Measurements from ENCODE around the gene COL6A5. TPM values are rescaled to one million over a fixed set of nuclear protein-coding genes. Genes with fewer than 3 reads are reported as not detected.
A peak's percentile ranks its signal among the peaks of the same experiment; 100 is the strongest.

Gene COL6A5
- total and polyA plus RNA-seq, 9 of the 15 experiments (the other 6 are each of a cell fraction or from before 2014, with no cell fraction given) = 1.5 to 9.7 (median 5.6) TPM

GRCh38 chr3:130519754-130520153 lies 174.3 kb downstream of the COL6A5 start:
- FAIRE-seq (no peak), ATAC-seq (no peak), DNase-seq (ENCODE audit: extremely low read depth in 1 of 4, low spot score in 3 of 4) (no peak)
- in situ Hi-C loops (cut with MboI) = no loop called here
- no peaks in the 10 kb centered on the region for H3K9me1 ChIP-seq (ENCODE audit: control insufficient read depth, insufficient read depth, low read length)
- H3K9ac ChIP-seq (ENCODE audit: insufficient read depth in 1 of 2, low read depth in 2 of 2, low read length in 2 of 2) = no peak overlapping the region
- H3K4me1 ChIP-seq (replicated peaks in 1 of 2; ENCODE audit: control insufficient read depth in 2 of 2, insufficient read depth in 2 of 2, low read length in 2 of 2) = peaks cover 0 to 7% of the 10 kb centered on the region in 2 experiments; a peak in 3 of 5 replicates
- ChIA-PET CTCF (ENCODE audit: low intra/inter-chr PET ratio) (no interaction called here), POLR2A (no interaction called here)
- no peaks in the 10 kb centered on the region for H4K20me1 ChIP-seq (replicated peaks; ENCODE audit: control insufficient read depth, insufficient read depth, low read length)
- H2AFZ ChIP-seq (ENCODE audit: low read depth, low read length) = no peak overlapping the region
- BruUV-seq (replicated peaks) = no TSS peak
- H3K27me3 ChIP-seq (ENCODE audit: control insufficient read depth in 2 of 2, insufficient read depth in 2 of 2, low read length in 2 of 2) = peaks cover 3 to 13% of the 10 kb centered on the region in 2 experiments; a peak in 4 of 5 replicates
- H3K9me3 ChIP-seq (replicated peaks; ENCODE audit: control insufficient read depth, insufficient read depth, low read depth, low read length) = no peaks in the 10 kb centered on the region
- H3K4me2 ChIP-seq (ENCODE audit: insufficient read depth, low read length) = no peak overlapping the region
- WGBS (ENCODE audit: insufficient coverage, low coverage, missing lambda C conversion rate) = 69% methylated on average over 4 of the region's 4 CpGs
- no peaks in the 10 kb centered on the region for H3K79me2 ChIP-seq (ENCODE audit: control insufficient read depth, insufficient read depth, low read length)
- no peak overlapping the region for H3K27ac ChIP-seq (ENCODE audit: extremely low read depth, low read depth, low read length)
- TF ChIP-seq CREM (IDR thresholded peaks at IDR 0.05; ENCODE audit: low read depth) = no peak
- TF ChIP-seq BRF1 (IDR thresholded peaks at IDR 0.05; ENCODE audit: borderline replicate concordance, extremely low read depth, insufficient read length) = no peak
- no peak for TF ChIP-seq SRSF9 (IDR thresholded peaks at IDR 0.05; ENCODE audit: borderline replicate concordance, low read depth, low read length)
- TF ChIP-seq SOX6 (IDR thresholded peaks at IDR 0.05) = no peak
- TF ChIP-seq U2AF1 (optimal IDR thresholded peaks at IDR 0.05; ENCODE audit: low read depth, low read length) = no peak
- TF ChIP-seq BRD4 (IDR thresholded peaks at IDR 0.05) = no peak
- no peak for TF ChIP-seq CBFA2T2 (conservative IDR thresholded peaks at IDR 0.05)
- no peak overlapping the region for H3K4me3 ChIP-seq
- H3K36me3 ChIP-seq (ENCODE audit: control insufficient read depth, insufficient read depth, low read length) = no peaks in the 10 kb centered on the region
- intact Hi-C loops (cut with micrococcal nuclease) = no loop called here

GRCh38 chr3:130522399-130522798 lies 176.9 kb downstream of the COL6A5 start:
- no peaks in the 10 kb centered on the region for H4K20me1 ChIP-seq (replicated peaks; ENCODE audit: control insufficient read depth, insufficient read depth, low read length)
- H3K4me1 ChIP-seq (replicated peaks in 1 of 2; ENCODE audit: control insufficient read depth in 2 of 2, insufficient read depth in 2 of 2, low read length in 2 of 2) = no peaks in the 10 kb centered on the region; a peak in 2 of 5 replicates
- FAIRE-seq (no peak), ATAC-seq (no peak), DNase-seq (ENCODE audit: extremely low read depth in 1 of 4, low spot score in 3 of 4) (peak in 1 of 4 experiments; percentile 21)
- H2AFZ ChIP-seq (ENCODE audit: low read depth, low read length) = no peak overlapping the region
- H3K27ac ChIP-seq (ENCODE audit: extremely low read depth, low read depth, low read length) = no peak overlapping the region
- POLR2A ChIA-PET = no interaction called here
- CTCF ChIA-PET (ENCODE audit: low intra/inter-chr PET ratio) = no interaction called here
- WGBS (ENCODE audit: insufficient coverage, low coverage, missing lambda C conversion rate) = 13% methylated on average over 2 of the region's 2 CpGs
- in situ Hi-C loops (cut with MboI) (no loop called here), intact Hi-C loops (cut with micrococcal nuclease) (no loop called here)
- no TSS peak for BruUV-seq (replicated peaks)
- no peak overlapping the region for H3K9ac ChIP-seq (ENCODE audit: insufficient read depth in 1 of 2, low read depth in 2 of 2, low read length in 2 of 2)
- no peaks in the 10 kb centered on the region for H3K9me1 ChIP-seq (ENCODE audit: control insufficient read depth, insufficient read depth, low read length)
- H3K36me3 ChIP-seq (ENCODE audit: control insufficient read depth, insufficient read depth, low read length) = no peaks in the 10 kb centered on the region
- H3K27me3 ChIP-seq (ENCODE audit: control insufficient read depth in 2 of 2, insufficient read depth in 2 of 2, low read length in 2 of 2) = peaks cover 0 to 4% of the 10 kb centered on the region in 2 experiments; a peak in 4 of 5 replicates
- no peaks in the 10 kb centered on the region for H3K79me2 ChIP-seq (ENCODE audit: control insufficient read depth, insufficient read depth, low read length)
- H3K9me3 ChIP-seq (replicated peaks; ENCODE audit: control insufficient read depth, insufficient read depth, low read depth, low read length) = no peaks in the 10 kb centered on the region
- no peak overlapping the region for H3K4me3 ChIP-seq
- TF ChIP-seq NCOA6 (IDR thresholded peaks at IDR 0.05) = no peak
- peak; percentile 48 for TF ChIP-seq TCF3 (CRISPR knock-in tag; IDR thresholded peaks at IDR 0.05)
- 0 out of 2 replicates have a peak, but pooled peaks have one; percentile 28 for TF ChIP-seq CBFA2T2 (conservative IDR thresholded peaks at IDR 0.05)
- TF ChIP-seq SRSF1 (IDR thresholded peaks at IDR 0.05; ENCODE audit: low read depth, low read length) = no peak
- TF ChIP-seq CBFA2T3 (IDR thresholded peaks at IDR 0.05) = peak; percentile 64
- TF ChIP-seq PRDM10 (IDR thresholded peaks at IDR 0.05; ENCODE audit: partially characterized antibody) = peak; percentile 93
- TF ChIP-seq TAL1 (IDR thresholded peaks at IDR 0.05) = 0 out of 2 replicates have a peak, but pooled peaks have one; percentile 7
- no peak overlapping the region for H3K4me2 ChIP-seq (ENCODE audit: insufficient read depth, low read length)

Data from K562 (cell line).